HepG2 (cell line): Measurements from ENCODE around the gene SLC7A4. TPM values are rescaled to one million over a fixed set of nuclear protein-coding genes. Genes with fewer than 3 reads are reported as not detected.

Experiments
- ATAD3A ChIP-seq: sonication (generic); formaldehyde crosslinking; IDR thresholded peaks from 2 replicates; pipeline ENCODE4 v1.4.0; 2020; ENCODE audit warnings: missing genetic modification reagents
- BRD4 ChIP-seq: sonication (generic); formaldehyde crosslinking; IDR thresholded peaks from 2 replicates; pipeline ENCODE4 v1.4.0; 2020; ENCODE audit warnings: missing genetic modification reagents
- CREB1 ChIP-seq, 2 experiments: fragments of 450-650 bp in 1 of 2; IDR thresholded peaks; 2 replicates each; pipeline ENCODE4 v1.6.1; 2016 to 2017; ENCODE audit warnings: control low read depth in 1 of 2, mild to moderate bottlenecking in 1 of 2, missing compliant biosample characterization in 1 of 2, missing genetic modification characterization in 1 of 2
- ONECUT2 ChIP-seq: sonication (generic); formaldehyde crosslinking; IDR thresholded peaks from 2 replicates; pipeline ENCODE4 v1.4.0; 2020; ENCODE audit warnings: missing genetic modification reagents
- PHF20 ChIP-seq: sonication (generic); formaldehyde crosslinking; IDR thresholded peaks from 2 replicates; pipeline ENCODE4 v1.5.0; 2020; ENCODE audit warnings: mild to moderate bottlenecking, missing genetic modification reagents
- PRPF4 ChIP-seq: fragments of 200-400 bp; formaldehyde crosslinking; IDR thresholded peaks from 2 replicates; pipeline ENCODE4 v1.6.1; 2016; ENCODE audit warnings: low read length, low read depth; ENCODE audit not compliant: poor library complexity, severe bottlenecking
- RFX5 ChIP-seq: IDR thresholded peaks from 2 replicates; pipeline ENCODE4 v1.6.1; 2011; ENCODE audit warnings: low read depth, low read length, improper control_type of control experiment
- SALL1 ChIP-seq: sonication (generic); formaldehyde crosslinking; IDR thresholded peaks from 2 replicates; pipeline ENCODE4 v1.8.0; 2022; ENCODE audit warnings: mild to moderate bottlenecking, missing genetic modification reagents
- U2AF2 ChIP-seq: fragments of 200-400 bp; formaldehyde crosslinking; IDR thresholded peaks from 2 replicates; pipeline ENCODE4 v1.6.1; 2017; ENCODE audit warnings: low read depth, mild to moderate bottlenecking, low read length
- ZNF10 ChIP-seq: sonication (generic); formaldehyde crosslinking; IDR thresholded peaks from 2 replicates; pipeline ENCODE4 v1.4.0; 2020; ENCODE audit warnings: mild to moderate bottlenecking, low read depth, missing genetic modification reagents, borderline replicate concordance
- ZNF101 ChIP-seq: sonication (generic); formaldehyde crosslinking; IDR thresholded peaks from 2 replicates; pipeline ENCODE4 v1.4.0; 2020; ENCODE audit warnings: mild to moderate bottlenecking, low read depth, missing genetic modification reagents, borderline replicate concordance
- ZNF33A ChIP-seq: sonication (generic); formaldehyde crosslinking; IDR thresholded peaks from 2 replicates; pipeline ENCODE4 v1.5.1; 2020; ENCODE audit warnings: missing genetic modification reagents, mild to moderate bottlenecking, moderate library complexity, borderline replicate concordance
- ZNF432 ChIP-seq: sonication (generic); formaldehyde crosslinking; IDR thresholded peaks from 2 replicates; pipeline ENCODE4 v1.5.0; 2020; ENCODE audit warnings: missing genetic modification reagents, mild to moderate bottlenecking, borderline replicate concordance
- ZNF468 ChIP-seq: sonication (generic); formaldehyde crosslinking; IDR thresholded peaks from 2 replicates; pipeline ENCODE4 v1.8.0; 2022; ENCODE audit warnings: mild to moderate bottlenecking, moderate library complexity, missing genetic modification reagents
- ZNF484 ChIP-seq: sonication (generic); formaldehyde crosslinking; IDR thresholded peaks from 2 replicates; pipeline ENCODE4 v1.5.1; 2020; ENCODE audit warnings: mild to moderate bottlenecking, low read depth, missing genetic modification reagents, borderline replicate concordance
- ZNF644 ChIP-seq: IDR thresholded peaks from 2 replicates; pipeline ENCODE4 v1.6.1; 2016; ENCODE audit warnings: low read depth
- polyA plus RNA-seq, 8 experiments: library from polyadenylated mRNA; depleted of rRNA in 3 of 8; stranded (reverse) in 7 of 8; unstranded in 1 of 8; fragments of >200 nt; fragmentation: Illumina TruSeq in 4 of 8; extraction: Trizol in 4 of 8; gene quantifications; 2 replicates each; pipeline versions ENCODE4 v1.2.1 to v1.2.3, GENCODE V29; 2011 to 2016; ENCODE audit warnings: low read depth in 4 of 8, missing spikeins in 1 of 8, mixed read lengths in 1 of 8; ENCODE audit not compliant: insufficient read depth in 1 of 8
- total RNA-seq, 5 experiments: library from RNA; depleted of rRNA; stranded (reverse); fragments of >200 nt; fragmentation: Illumina TruSeq; extraction: Trizol; gene quantifications; 2 replicates each; pipeline ENCODE4 v1.2.3, GENCODE V29; 2016; ENCODE audit warnings: low read depth in 1 of 5
- TF ChIP-seq, protein P1 (sequence below): sonication (generic); formaldehyde crosslinking; IDR thresholded peaks from 2 replicates; pipeline ENCODE4 v1.5.0; 2020; ENCODE audit warnings: missing genetic modification reagents, mild to moderate bottlenecking, borderline replicate concordance
- TF ChIP-seq, protein P2 (sequence below), 2 experiments: sonication (generic) in 1 of 2; formaldehyde crosslinking in 1 of 2; IDR thresholded peaks; 2 replicates each; pipeline versions ENCODE4 v1.4.0 to v1.6.1; 2016 to 2020; ENCODE audit warnings: borderline replicate concordance in 1 of 2, low read depth in 1 of 2, mild to moderate bottlenecking in 1 of 2, missing genetic modification reagents in 1 of 2
- TF ChIP-seq, protein P3 (sequence below): IDR thresholded peaks from 2 replicates; pipeline ENCODE4 v1.6.1; 2012; ENCODE audit warnings: low read depth, low read length, improper control_type of control experiment
- TF ChIP-seq, protein P4 (sequence below): sonication (generic); formaldehyde crosslinking; IDR thresholded peaks from 2 replicates; pipeline ENCODE4 v1.4.0; 2020; ENCODE audit warnings: mild to moderate bottlenecking, low read depth, missing genetic modification reagents

Gene SLC7A4
- total and polyA plus RNA-seq, 2 of the 13 experiments (the other 11 are each of a cell fraction or from before 2014, with no cell fraction given) = not detected

DNA sequence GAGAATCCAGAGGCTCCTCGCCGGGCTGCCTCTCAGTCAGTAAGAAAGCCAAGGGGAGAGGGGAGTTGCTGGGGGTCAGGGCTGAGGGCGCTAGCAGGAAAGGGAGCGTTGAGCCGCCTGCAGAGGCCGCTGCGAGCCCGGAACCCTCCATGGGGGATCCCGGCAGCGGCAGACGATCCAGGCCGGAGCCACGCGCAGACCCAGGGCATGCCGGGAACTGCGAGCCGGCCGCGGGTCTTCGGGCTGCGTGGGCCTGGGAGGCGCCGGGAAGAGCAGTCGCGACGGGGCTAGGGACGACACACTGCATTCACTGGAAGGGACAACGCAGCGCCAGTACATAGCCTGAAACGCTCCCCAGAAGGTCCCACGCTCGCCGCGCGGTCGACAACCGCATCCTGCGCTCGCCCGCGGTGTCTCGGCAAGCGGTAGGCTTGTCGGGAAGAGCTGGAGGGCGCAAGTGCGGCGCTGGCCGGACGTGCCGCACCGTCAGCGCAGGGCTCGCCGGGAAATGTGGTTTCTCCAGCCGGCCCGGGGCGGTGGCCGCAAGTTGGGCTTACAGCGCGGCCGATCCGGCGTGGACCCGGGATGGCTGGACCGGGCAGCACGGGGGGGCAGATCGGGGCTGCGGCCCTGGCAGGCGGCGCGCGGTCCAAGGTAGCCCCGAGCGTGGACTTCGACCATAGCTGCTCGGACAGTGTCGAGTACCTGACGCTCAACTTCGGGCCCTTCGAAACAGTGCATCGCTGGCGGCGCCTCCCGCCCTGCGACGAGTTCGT lies 50.4 kb downstream of the SLC7A4 start, which contains the start of gene LZTR1 (continued):
- TF ChIP-seq U2AF2 (no peak), ZNF33A (CRISPR knock-in tag) (peak; percentile 91; the same call in 1 of the 2 replicates), ONECUT2 (0 out of 2 replicates have a peak, but pooled peaks have one; percentile 24), PHF20 (peak; percentile 88), ZNF101 (0 out of 2 replicates have a peak, but pooled peaks have one; percentile 66), ZNF432 (no peak), ATAD3A (no peak), RFX5 (no peak), ZNF484 (CRISPR knock-in tag) (0 out of 2 replicates have a peak, but pooled peaks have one; percentile 65), PRPF4 (no peak), ZNF644 (no peak), BRD4 (CRISPR knock-in tag) (peak; percentile 96), CREB1 (IDR thresholded peaks at IDR 0.05) (peak; percentile 51; the same call in 1 of the 2 replicates), CREB1 (CRISPR knock-in tag; IDR thresholded peaks at IDR 0.05) (peak; percentile 67; the same call in 1 of the 2 replicates), ZNF468 (CRISPR knock-in tag) (no peak), ZNF10 (CRISPR knock-in tag) (no peak), SALL1 (CRISPR knock-in tag) (peak; percentile 94)
- TF ChIP-seq, protein P1, sequence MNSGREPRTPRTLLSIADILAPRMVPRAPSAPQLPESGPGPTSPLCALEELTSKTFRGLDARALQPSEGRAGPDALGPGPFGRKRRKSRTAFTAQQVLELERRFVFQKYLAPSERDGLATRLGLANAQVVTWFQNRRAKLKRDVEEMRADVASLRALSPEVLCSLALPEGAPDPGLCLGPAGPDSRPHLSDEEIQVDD = peak; percentile 83; the same call in 1 of the 2 replicates
- TF ChIP-seq, protein P2, sequence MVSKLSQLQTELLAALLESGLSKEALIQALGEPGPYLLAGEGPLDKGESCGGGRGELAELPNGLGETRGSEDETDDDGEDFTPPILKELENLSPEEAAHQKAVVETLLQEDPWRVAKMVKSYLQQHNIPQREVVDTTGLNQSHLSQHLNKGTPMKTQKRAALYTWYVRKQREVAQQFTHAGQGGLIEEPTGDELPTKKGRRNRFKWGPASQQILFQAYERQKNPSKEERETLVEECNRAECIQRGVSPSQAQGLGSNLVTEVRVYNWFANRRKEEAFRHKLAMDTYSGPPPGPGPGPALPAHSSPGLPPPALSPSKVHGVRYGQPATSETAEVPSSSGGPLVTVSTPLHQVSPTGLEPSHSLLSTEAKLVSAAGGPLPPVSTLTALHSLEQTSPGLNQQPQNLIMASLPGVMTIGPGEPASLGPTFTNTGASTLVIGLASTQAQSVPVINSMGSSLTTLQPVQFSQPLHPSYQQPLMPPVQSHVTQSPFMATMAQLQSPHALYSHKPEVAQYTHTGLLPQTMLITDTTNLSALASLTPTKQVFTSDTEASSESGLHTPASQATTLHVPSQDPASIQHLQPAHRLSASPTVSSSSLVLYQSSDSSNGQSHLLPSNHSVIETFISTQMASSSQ (IDR thresholded peaks at IDR 0.05; ENCODE audit: low read depth) = no peak
- TF ChIP-seq, protein P2 (CRISPR knock-in tag; IDR thresholded peaks at IDR 0.05; ENCODE audit: borderline replicate concordance) = peak; percentile 78
- TF ChIP-seq, protein P3, sequence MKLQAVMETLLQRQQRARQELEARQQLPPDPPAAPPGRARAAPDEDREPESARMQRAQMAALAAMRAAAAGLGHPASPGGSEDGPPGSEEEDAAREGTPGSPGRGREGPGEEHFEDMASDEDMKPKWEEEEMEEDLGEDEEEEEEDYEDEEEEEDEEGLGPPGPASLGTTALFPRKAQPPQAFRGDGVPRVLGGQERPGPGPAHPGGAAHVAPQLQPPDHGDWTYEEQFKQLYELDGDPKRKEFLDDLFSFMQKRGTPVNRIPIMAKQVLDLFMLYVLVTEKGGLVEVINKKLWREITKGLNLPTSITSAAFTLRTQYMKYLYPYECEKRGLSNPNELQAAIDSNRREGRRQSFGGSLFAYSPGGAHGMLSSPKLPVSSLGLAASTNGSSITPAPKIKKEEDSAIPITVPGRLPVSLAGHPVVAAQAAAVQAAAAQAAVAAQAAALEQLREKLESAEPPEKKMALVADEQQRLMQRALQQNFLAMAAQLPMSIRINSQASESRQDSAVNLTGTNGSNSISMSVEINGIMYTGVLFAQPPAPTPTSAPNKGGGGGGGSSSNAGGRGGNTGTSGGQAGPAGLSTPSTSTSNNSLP = no peak
- TF ChIP-seq, protein P4, sequence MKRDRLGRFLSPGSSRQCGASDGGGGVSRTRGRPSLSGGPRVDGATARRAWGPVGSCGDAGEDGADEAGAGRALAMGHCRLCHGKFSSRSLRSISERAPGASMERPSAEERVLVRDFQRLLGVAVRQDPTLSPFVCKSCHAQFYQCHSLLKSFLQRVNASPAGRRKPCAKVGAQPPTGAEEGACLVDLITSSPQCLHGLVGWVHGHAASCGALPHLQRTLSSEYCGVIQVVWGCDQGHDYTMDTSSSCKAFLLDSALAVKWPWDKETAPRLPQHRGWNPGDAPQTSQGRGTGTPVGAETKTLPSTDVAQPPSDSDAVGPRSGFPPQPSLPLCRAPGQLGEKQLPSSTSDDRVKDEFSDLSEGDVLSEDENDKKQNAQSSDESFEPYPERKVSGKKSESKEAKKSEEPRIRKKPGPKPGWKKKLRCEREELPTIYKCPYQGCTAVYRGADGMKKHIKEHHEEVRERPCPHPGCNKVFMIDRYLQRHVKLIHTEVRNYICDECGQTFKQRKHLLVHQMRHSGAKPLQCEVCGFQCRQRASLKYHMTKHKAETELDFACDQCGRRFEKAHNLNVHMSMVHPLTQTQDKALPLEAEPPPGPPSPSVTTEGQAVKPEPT = peak; percentile 87; the same call in 1 of the 2 replicates
